PFSK-1 (cell line): Measurements from ENCODE around the gene CCDC86.

Experiments
- FOXP2 ChIP-seq: optimal IDR thresholded peaks from 2 replicates; pipeline ENCODE3; 2011; ENCODE audit warnings: borderline replicate concordance, control low read depth, inconsistent platforms; ENCODE audit not compliant: insufficient read depth; ENCODE audit errors: extremely low read length, extremely low read depth
- POLR2AphosphoS5 ChIP-seq: IDR thresholded peaks from 2 replicates; pipeline ENCODE4 v1.6.1; 2012; ENCODE audit warnings: low read depth, mild to moderate bottlenecking, control low read depth, low read length, moderate library complexity
- SIN3A ChIP-seq: IDR thresholded peaks from 2 replicates; pipeline ENCODE4 v1.6.1; 2012; ENCODE audit warnings: mild to moderate bottlenecking, low read length, moderate library complexity, borderline replicate concordance; ENCODE audit not compliant: insufficient read depth
- TAF1 ChIP-seq: IDR thresholded peaks from 2 replicates; pipeline ENCODE4 v1.6.1; 2012; ENCODE audit warnings: low read length, control low read depth, borderline replicate concordance; ENCODE audit not compliant: insufficient read depth
- TF ChIP-seq, protein P1 (sequence below), 2 experiments: IDR thresholded peaks; 2 replicates each; pipeline versions ENCODE4 v1.6.1 to v1.8.0; 2011 to 2012; ENCODE audit warnings: low read depth in 2 of 2, low read length in 2 of 2, control low read depth in 1 of 2, inconsistent platforms in 1 of 2, mild to moderate bottlenecking in 1 of 2, moderate library complexity in 1 of 2; ENCODE audit not compliant: insufficient read depth in 1 of 2

Gene CCDC86

GRCh38 chr11:60868682-60869450, 27.0 kb downstream of the CCDC86 start:
- TF ChIP-seq, protein P1, sequence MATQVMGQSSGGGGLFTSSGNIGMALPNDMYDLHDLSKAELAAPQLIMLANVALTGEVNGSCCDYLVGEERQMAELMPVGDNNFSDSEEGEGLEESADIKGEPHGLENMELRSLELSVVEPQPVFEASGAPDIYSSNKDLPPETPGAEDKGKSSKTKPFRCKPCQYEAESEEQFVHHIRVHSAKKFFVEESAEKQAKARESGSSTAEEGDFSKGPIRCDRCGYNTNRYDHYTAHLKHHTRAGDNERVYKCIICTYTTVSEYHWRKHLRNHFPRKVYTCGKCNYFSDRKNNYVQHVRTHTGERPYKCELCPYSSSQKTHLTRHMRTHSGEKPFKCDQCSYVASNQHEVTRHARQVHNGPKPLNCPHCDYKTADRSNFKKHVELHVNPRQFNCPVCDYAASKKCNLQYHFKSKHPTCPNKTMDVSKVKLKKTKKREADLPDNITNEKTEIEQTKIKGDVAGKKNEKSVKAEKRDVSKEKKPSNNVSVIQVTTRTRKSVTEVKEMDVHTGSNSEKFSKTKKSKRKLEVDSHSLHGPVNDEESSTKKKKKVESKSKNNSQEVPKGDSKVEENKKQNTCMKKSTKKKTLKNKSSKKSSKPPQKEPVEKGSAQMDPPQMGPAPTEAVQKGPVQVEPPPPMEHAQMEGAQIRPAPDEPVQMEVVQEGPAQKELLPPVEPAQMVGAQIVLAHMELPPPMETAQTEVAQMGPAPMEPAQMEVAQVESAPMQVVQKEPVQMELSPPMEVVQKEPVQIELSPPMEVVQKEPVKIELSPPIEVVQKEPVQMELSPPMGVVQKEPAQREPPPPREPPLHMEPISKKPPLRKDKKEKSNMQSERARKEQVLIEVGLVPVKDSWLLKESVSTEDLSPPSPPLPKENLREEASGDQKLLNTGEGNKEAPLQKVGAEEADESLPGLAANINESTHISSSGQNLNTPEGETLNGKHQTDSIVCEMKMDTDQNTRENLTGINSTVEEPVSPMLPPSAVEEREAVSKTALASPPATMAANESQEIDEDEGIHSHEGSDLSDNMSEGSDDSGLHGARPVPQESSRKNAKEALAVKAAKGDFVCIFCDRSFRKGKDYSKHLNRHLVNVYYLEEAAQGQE (IDR thresholded peaks at IDR 0.05; ENCODE audit: insufficient read depth in 1 of 2, low read depth in 2 of 2, low read length in 2 of 2), result no peak
- TF ChIP-seq FOXP2 (no peak), POLR2AphosphoS5 (no peak), SIN3A (no peak), TAF1 (no peak)

DNA sequence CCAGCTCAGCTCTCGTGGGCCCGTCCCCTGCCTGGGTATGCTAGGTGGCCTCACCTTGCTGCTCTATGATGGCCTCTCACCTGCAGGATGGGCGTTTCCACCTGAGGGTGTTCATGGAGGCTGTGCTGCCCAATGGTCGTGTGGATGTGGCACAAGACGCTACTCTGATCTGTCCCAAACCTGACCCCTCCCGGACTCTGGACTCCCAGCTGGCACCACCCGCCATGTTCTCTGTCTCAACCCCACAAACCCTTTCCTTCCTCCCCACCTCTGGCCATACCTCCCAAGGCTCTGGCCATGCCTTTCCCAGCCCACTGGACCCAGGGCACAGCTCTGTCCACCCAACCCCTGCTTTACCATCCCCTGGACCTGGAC, 27.5 kb downstream of the CCDC86 start:
- TF ChIP-seq FOXP2 (no peak), POLR2AphosphoS5 (no peak), TAF1 (no peak)
- TF ChIP-seq, protein P1 (IDR thresholded peaks at IDR 0.05; ENCODE audit: insufficient read depth in 1 of 2, low read depth in 2 of 2, low read length in 2 of 2), result no peak

- TF ChIP-seq POLR2AphosphoS5 (no peak), TAF1 (no peak), FOXP2 (no peak), SIN3A (no peak)
- TF ChIP-seq, protein P1 (IDR thresholded peaks at IDR 0.05; ENCODE audit: insufficient read depth in 1 of 2, low read depth in 2 of 2, low read length in 2 of 2), result no peak
These were observed 28.4 kb downstream of the CCDC86 start for GRCh38 chr11:60870276-60870675.

DNA sequence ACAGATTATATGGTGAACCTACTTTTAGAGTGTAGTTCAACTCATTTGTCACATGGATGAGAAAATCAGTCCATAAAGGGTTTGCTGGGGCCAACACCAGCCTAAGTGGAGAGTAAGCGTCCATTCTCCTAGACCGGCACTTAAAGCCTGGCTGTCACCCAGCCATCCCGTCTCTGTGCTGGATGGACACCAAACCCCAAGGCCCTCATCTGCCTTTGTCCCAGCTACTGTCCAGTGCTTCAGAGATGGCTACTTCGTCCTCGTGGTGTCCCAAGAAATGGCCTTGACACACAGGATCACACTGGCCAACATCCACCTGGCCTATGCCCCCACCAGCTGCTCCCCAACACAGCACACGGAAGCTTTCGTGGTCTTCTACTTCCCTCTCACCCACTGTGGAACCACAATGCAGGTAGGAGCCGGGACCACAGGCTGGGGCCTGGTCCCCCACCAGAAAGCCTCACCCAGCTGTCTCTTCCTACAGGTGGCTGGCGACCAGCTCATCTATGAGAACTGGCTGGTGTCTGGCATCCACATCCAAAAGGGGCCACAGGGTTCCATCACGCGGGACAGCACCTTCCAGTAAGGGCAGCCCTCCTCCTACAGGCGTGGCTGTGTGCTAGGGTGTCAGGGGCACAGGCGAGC, 28.9 kb downstream of the CCDC86 start:
- TF ChIP-seq SIN3A (no peak), FOXP2 (no peak), POLR2AphosphoS5 (no peak), TAF1 (no peak)
- TF ChIP-seq, protein P1 (IDR thresholded peaks at IDR 0.05; ENCODE audit: insufficient read depth in 1 of 2, low read depth in 2 of 2, low read length in 2 of 2), result no peak

DNA sequence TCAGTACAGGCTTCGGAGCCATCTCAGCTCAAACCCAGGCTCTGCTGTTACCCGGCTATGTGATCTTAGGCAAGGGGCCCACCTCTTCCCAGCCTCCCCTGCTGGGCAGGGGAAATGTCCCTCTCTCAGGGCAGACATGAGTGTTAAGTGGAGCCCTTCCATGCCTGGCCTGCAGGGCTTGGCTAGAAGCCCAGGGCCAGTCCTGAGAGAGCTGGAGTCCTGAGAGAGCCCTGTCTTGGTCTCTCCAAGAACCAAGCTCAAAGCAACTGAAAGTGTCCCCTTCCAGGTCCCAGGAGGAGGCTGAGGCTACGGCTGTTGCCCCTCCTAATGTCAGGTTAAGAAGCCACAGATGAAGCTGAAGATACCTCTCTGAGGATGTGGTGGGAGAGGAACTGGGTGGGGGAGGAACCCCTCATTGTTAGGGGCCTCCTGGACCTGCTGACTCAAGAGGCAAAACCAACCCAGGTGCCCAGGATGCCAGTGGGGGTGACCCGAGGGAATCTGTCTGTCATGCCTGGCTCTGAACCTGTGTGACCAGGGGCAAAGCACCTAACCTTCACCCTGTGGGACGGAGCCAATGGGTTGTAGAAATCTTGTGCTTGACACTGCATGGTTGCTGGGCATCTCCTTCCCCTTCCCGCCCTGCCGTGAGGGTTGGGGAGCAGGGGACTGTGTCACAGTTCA, 29.6 kb downstream of the CCDC86 start:
- TF ChIP-seq, protein P1 (IDR thresholded peaks at IDR 0.05; ENCODE audit: insufficient read depth in 1 of 2, low read depth in 2 of 2, low read length in 2 of 2), result no peak
- no peak for TF ChIP-seq POLR2AphosphoS5
- TF ChIP-seq FOXP2, result no peak
- no peak for TF ChIP-seq TAF1
- TF ChIP-seq SIN3A, result no peak
